Measurements from ENCODE around the gene DNAH10.

Gene DNAH10

GRCh38 chr12:123942911-123943648, 181.0 kb downstream of the DNAH10 start (continued):
- no peak for TF ChIP-seq ZNF768 (tag by site-specific recombination; IDR thresholded peaks at IDR 0.05)

GRCh38 chr12:123943816-123944215, 181.7 kb downstream of the DNAH10 start:
- H3K9me3 ChIP-seq (ENCODE audit: control insufficient read depth, insufficient read depth, low read depth, low read length), result no peaks in the 10 kb centered on the region
- H3K4me3 ChIP-seq (ENCODE audit: low read depth, low read length), result no peak overlapping the region
- no peaks in the 10 kb centered on the region for H3K4me1 ChIP-seq (ENCODE audit: control insufficient read depth, insufficient read depth, low read length)
- H3K36me3 ChIP-seq (ENCODE audit: control insufficient read depth in 2 of 2, insufficient read depth in 1 of 2, low read length in 2 of 2), result peaks cover 3 to 47% of the 10 kb centered on the region in 2 experiments; a peak in 2 of 3 replicates
- CTCF ChIA-PET, result interaction anchor here (0.5 kb wide), 1 partner anchor 25 kb away, joined by 3 read pairs; no protein-coding TSS in a partner anchor
- no peak overlapping the region for H3K27ac ChIP-seq (ENCODE audit: extremely low read depth, low read depth, low read length)
- TF ChIP-seq ZNF837 (tag by site-specific recombination; IDR thresholded peaks at IDR 0.05), result no peak
- TF ChIP-seq ZNF561 (tag by site-specific recombination; IDR thresholded peaks at IDR 0.05; ENCODE audit: borderline replicate concordance), result no peak
- no peak for TF ChIP-seq ZNF747 (tag by site-specific recombination; IDR thresholded peaks at IDR 0.05)
- POLR2A ChIA-PET, result no interaction called here

- ChIA-PET CTCF (no interaction called here), POLR2A (no interaction called here)
- H3K27ac ChIP-seq (ENCODE audit: extremely low read depth, low read depth, low read length), result no peak overlapping the region
- TF ChIP-seq ZNF513 (tag by site-specific recombination; IDR thresholded peaks at IDR 0.05) (no peak), MYNN (tag by site-specific recombination; IDR thresholded peaks at IDR 0.05; ENCODE audit: borderline replicate concordance) (no peak), ZNF624 (tag by site-specific recombination; IDR thresholded peaks at IDR 0.05) (no peak), ZNF610 (tag by site-specific recombination; IDR thresholded peaks at IDR 0.05; ENCODE audit: borderline replicate concordance) (no peak), ZNF169 (tag by site-specific recombination; IDR thresholded peaks at IDR 0.05) (no peak), ZNF148 (tag by site-specific recombination; IDR thresholded peaks at IDR 0.05; ENCODE audit: borderline replicate concordance) (no peak), ZNF23 (tag by site-specific recombination; IDR thresholded peaks at IDR 0.05; ENCODE audit: borderline replicate concordance) (no peak), ZSCAN18 (tag by site-specific recombination; IDR thresholded peaks at IDR 0.05) (no peak), ZNF138 (tag by site-specific recombination; IDR thresholded peaks at IDR 0.05; ENCODE audit: borderline replicate concordance) (no peak), ZBTB11 (tag by site-specific recombination; conservative IDR thresholded peaks at IDR 0.05; ENCODE audit: low read depth) (no peak), IKZF3 (tag by site-specific recombination; IDR thresholded peaks at IDR 0.05) (no peak), ZNF214 (tag by site-specific recombination; IDR thresholded peaks at IDR 0.05; ENCODE audit: borderline replicate concordance) (no peak), ZNF529 (tag by site-specific recombination; IDR thresholded peaks at IDR 0.05; ENCODE audit: insufficient replicate concordance) (no peak)
- H3K9me3 ChIP-seq (ENCODE audit: control insufficient read depth, insufficient read depth, low read depth, low read length), result no peaks in the 10 kb centered on the region
- no peak overlapping the region for H3K4me3 ChIP-seq (ENCODE audit: low read depth, low read length)
- H3K4me1 ChIP-seq (ENCODE audit: control insufficient read depth, insufficient read depth, low read length), result no peaks in the 10 kb centered on the region
- peaks cover 3 to 41% of the 10 kb centered on the region in 2 experiments; a peak in 2 of 3 replicates for H3K36me3 ChIP-seq (ENCODE audit: control insufficient read depth in 2 of 2, insufficient read depth in 1 of 2, low read length in 2 of 2)
Measured at GRCh38 chr12:123944696-123945095, 182.6 kb downstream of the DNAH10 start.
